Cardiac muscle cell (in vitro differentiated cells and primary cell): ENCODE data around the gene TTC33. TPM values are rescaled to one million over a fixed set of nuclear protein-coding genes. Genes with fewer than 3 reads are reported as not detected.

ENCODE experiments used
- DNase-seq, 2 donors: peaks; one replicate each; pipeline versions ENCODE4 v3.0.0 to v3.0.0-alpha.2; 2010 to 2017; ENCODE audit warnings: low read depth in 1 of 2, low spot score in 1 of 2
- H3K27ac ChIP-seq: fragments of 200-600 bp; sonication (generic); 2 replicates; pipeline ENCODE4 v1.5.1; 2016
- H3K27me3 ChIP-seq: fragments of 200-600 bp; sonication (generic); 2 replicates; pipeline ENCODE4 v1.6.0; 2016; ENCODE audit warnings: control low read depth
- H3K36me3 ChIP-seq: fragments of 200-600 bp; sonication (generic); 2 replicates; pipeline ENCODE4 v1.5.1; 2016; ENCODE audit warnings: control low read depth
- H3K4me1 ChIP-seq: fragments of 200-600 bp; sonication (generic); 2 replicates; pipeline ENCODE4 v1.8.1; 2017; ENCODE audit warnings: low read depth, mild to moderate bottlenecking, mixed run types
- H3K4me3 ChIP-seq: fragments of 200-600 bp; sonication (generic); 2 replicates; pipeline ENCODE4 v1.5.1; 2016; ENCODE audit warnings: mild to moderate bottlenecking
- H3K9me3 ChIP-seq: fragments of 200-600 bp; sonication (generic); 2 replicates; pipeline ENCODE4 v1.5.1; 2017; ENCODE audit warnings: low read depth, mild to moderate bottlenecking, control low read depth
- polyA plus RNA-seq: library from polyadenylated mRNA; unstranded; fragments of >200 nt; fragmentation: Nextera tagmentation; extraction: Ambion mirVana; gene quantifications from 2 replicates; pipeline ENCODE4 v1.2.1, GENCODE V29; 2016
- total RNA-seq: library from RNA; depleted of rRNA; stranded (reverse); fragments of >200 nt; gene quantifications from 2 replicates; pipeline ENCODE4 v1.2.3, GENCODE V29; 2016
- TF ChIP-seq, protein P1 (sequence below): IDR thresholded peaks from 2 replicates; pipeline ENCODE4 v1.5.1; 2012; ENCODE audit warnings: low read depth, mild to moderate bottlenecking, low read length

TTC33 gene
- total and polyA plus RNA-seq, 2 experiments from 2014 or later = 16.3 to 46.7 TPM

DNA sequence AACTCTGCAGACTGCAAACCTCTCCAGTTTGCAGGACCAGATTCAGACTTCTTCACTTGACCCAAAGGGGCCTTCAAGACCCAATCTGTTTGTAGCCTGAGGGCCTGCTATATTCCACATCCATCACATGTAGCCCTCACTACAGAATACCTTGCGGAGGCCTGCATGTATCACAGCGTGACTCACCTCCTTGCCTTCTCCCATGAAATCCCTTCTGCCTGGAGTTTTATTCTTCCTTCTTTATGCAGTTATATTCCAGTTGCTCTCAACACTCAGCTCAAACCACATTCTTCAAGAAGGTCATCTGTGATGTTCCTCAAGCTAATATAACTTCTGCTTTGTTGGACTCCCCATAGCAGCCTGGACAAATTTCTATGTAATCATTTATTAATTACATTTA lies 274.5 kb downstream of the TTC33 start:
- Histone ChIP-seq H3K27ac (no peak overlapping the region), H3K27me3 (no peaks in the 10 kb centered on the region), H3K4me3 (no peak overlapping the region), H3K4me1 (no peaks in the 10 kb centered on the region), H3K36me3 (no peaks in the 10 kb centered on the region), H3K9me3 (no peaks in the 10 kb centered on the region)
- TF ChIP-seq, protein P1, sequence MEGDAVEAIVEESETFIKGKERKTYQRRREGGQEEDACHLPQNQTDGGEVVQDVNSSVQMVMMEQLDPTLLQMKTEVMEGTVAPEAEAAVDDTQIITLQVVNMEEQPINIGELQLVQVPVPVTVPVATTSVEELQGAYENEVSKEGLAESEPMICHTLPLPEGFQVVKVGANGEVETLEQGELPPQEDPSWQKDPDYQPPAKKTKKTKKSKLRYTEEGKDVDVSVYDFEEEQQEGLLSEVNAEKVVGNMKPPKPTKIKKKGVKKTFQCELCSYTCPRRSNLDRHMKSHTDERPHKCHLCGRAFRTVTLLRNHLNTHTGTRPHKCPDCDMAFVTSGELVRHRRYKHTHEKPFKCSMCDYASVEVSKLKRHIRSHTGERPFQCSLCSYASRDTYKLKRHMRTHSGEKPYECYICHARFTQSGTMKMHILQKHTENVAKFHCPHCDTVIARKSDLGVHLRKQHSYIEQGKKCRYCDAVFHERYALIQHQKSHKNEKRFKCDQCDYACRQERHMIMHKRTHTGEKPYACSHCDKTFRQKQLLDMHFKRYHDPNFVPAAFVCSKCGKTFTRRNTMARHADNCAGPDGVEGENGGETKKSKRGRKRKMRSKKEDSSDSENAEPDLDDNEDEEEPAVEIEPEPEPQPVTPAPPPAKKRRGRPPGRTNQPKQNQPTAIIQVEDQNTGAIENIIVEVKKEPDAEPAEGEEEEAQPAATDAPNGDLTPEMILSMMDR = no peak
- no peak for DNase-seq

DNA sequence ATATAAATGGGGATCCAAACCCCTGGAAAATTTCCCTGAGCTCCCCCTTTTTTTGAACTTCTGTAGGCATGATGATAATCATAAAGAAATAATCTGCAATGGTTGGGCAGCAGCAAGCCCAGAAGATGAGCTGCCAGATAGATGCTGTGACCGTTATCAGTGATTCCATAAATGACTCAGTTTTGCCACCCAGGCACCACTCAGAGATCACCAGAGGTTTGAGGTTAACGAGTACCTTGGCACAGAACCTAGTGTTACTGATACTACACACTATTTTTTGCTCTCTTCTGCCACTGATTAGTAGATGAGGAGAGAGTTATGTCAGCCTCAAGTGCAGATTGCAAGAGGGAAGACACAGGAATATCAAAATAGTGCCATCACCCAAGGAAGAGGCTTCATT lies 275.4 kb downstream of the TTC33 start:
- H3K4me3 ChIP-seq = no peak overlapping the region
- H3K27ac ChIP-seq = no peak overlapping the region
- H3K27me3 ChIP-seq = no peaks in the 10 kb centered on the region
- H3K9me3 ChIP-seq = no peaks in the 10 kb centered on the region
- no peaks in the 10 kb centered on the region for H3K36me3 ChIP-seq
- DNase-seq = no peak
- TF ChIP-seq, protein P1 = no peak
- H3K4me1 ChIP-seq = no peaks in the 10 kb centered on the region

DNA sequence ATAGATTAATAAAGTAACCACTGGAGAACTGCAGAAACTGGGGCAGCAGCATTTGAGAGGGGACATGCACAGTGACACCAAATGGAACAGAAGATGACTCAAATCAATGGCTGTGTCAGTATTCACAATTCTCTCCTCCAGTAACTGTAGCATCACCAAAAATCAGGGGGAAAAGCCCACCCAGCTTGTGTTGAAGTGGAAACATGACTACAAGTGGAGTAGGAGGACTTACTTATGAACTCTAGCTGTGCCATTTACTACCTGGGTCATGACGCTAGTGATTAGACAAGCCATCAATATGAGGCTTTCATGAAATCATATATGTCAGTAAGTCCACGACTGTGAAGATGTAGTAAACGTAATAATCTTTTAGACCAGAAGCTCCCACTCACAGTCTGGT lies 275.8 kb downstream of the TTC33 start:
- no peak for DNase-seq
- TF ChIP-seq, protein P1 = no peak
- Histone ChIP-seq H3K36me3 (no peaks in the 10 kb centered on the region), H3K9me3 (no peaks in the 10 kb centered on the region), H3K27ac (no peak overlapping the region), H3K4me3 (no peak overlapping the region), H3K27me3 (no peaks in the 10 kb centered on the region), H3K4me1 (no peaks in the 10 kb centered on the region)

DNA sequence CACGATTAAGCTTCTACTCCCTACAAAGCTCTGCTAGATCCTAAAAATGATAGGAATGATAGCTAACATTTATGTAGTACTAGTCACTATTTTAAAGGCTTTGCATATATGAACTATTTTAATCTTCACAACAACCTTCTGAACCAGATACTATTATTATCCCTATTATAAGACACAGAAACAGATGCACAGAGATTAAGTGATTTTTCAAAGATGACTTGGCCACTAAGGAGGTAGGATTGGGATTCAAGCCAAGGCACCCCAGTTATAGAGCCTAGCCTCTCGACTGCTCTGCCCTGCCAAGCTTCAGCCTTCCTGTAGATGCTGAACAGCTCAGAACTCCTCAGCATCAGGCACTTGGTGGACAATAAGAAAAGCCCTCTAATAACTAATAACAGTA lies 277.0 kb downstream of the TTC33 start:
- DNase-seq = no peak
- no peaks in the 10 kb centered on the region for H3K36me3 ChIP-seq
- no peaks in the 10 kb centered on the region for H3K9me3 ChIP-seq
- H3K27me3 ChIP-seq = no peaks in the 10 kb centered on the region
- no peak overlapping the region for H3K27ac ChIP-seq
- TF ChIP-seq, protein P1 = no peak
- H3K4me1 ChIP-seq = no peaks in the 10 kb centered on the region
- H3K4me3 ChIP-seq = no peak overlapping the region

DNA sequence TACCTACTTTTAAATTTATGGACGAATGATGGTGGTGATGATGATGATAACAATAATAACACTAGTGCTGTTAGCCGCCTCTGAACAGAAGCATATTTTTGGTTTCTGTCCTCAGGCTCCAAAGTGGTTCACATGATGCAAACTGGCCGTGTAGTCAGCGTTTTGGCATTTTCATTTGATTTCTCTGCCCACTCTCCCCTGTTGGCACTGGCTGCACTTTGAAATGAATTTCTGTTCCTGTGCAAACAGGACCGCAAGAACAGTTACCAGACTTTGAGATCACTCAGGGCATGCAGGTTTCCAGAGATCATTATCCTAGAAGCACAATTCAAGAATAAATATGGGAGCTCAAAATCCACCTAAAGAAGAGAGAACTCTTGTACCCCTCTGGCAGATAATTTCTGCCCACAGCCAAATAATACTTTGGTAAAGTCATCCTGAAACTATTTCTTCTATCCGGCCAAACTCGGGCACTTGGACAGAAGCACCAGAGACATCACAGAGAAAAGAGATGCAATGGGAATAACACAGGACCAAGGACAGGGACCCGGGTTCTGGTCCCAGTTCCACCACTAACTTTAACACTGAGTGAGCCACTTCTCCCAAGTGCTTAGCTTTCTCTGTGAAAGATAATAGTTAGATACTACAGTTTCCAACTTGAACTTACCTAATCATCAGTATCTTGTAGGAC lies 277.8 kb downstream of the TTC33 start:
- H3K36me3 ChIP-seq = no peaks in the 10 kb centered on the region
- no peak overlapping the region for H3K27ac ChIP-seq
- DNase-seq = no peak
- H3K27me3 ChIP-seq = no peaks in the 10 kb centered on the region
- H3K4me3 ChIP-seq = no peak overlapping the region
- H3K9me3 ChIP-seq = no peaks in the 10 kb centered on the region
- TF ChIP-seq, protein P1 = no peak
- H3K4me1 ChIP-seq = no peaks in the 10 kb centered on the region
